Effector memory CD4-positive, alpha-beta T cell (primary cell): ENCODE data around the gene ZC3H7B.
"Not testable (repeated sequence)": the region's sequence is repeated elsewhere in the genome, so short reads cannot be mapped to it uniquely, and the experiment has no call there.

Experiments
- DNase-seq, 3 donors: peaks; one replicate each; pipeline ENCODE4 v3.0.0-alpha.2; 2020
- H3K27ac ChIP-seq: 2 replicates; pipeline ENCODE4 v1.7.0; 2013; ENCODE audit warnings: mild to moderate bottlenecking, low read length, moderate library complexity; ENCODE audit not compliant: insufficient read depth, poor library complexity, severe bottlenecking
- H3K27me3 ChIP-seq: replicated peaks from 2 replicates; pipeline ENCODE4 v1.7.0; 2013; ENCODE audit warnings: mild to moderate bottlenecking, low read length; ENCODE audit not compliant: insufficient read depth, control insufficient read depth, poor library complexity, severe bottlenecking
- H3K36me3 ChIP-seq: 2 replicates; pipeline ENCODE4 v1.7.0; 2013; ENCODE audit warnings: mild to moderate bottlenecking, low read length, moderate library complexity; ENCODE audit not compliant: control insufficient read depth, insufficient read depth
- H3K4me1 ChIP-seq: 2 replicates; pipeline ENCODE4 v1.7.0; 2013; ENCODE audit warnings: low read length, mild to moderate bottlenecking; ENCODE audit not compliant: control insufficient read depth, insufficient read depth, poor library complexity, severe bottlenecking
- H3K4me3 ChIP-seq: 2 replicates; pipeline ENCODE4 v1.7.0; 2013; ENCODE audit warnings: low read length, low read depth, mild to moderate bottlenecking; ENCODE audit not compliant: insufficient read depth, poor library complexity, severe bottlenecking
- H3K9me3 ChIP-seq: 2 replicates; pipeline ENCODE4 v1.7.0; 2013; ENCODE audit warnings: mild to moderate bottlenecking, low read length, moderate library complexity; ENCODE audit not compliant: control insufficient read depth

Gene ZC3H7B

DNA sequence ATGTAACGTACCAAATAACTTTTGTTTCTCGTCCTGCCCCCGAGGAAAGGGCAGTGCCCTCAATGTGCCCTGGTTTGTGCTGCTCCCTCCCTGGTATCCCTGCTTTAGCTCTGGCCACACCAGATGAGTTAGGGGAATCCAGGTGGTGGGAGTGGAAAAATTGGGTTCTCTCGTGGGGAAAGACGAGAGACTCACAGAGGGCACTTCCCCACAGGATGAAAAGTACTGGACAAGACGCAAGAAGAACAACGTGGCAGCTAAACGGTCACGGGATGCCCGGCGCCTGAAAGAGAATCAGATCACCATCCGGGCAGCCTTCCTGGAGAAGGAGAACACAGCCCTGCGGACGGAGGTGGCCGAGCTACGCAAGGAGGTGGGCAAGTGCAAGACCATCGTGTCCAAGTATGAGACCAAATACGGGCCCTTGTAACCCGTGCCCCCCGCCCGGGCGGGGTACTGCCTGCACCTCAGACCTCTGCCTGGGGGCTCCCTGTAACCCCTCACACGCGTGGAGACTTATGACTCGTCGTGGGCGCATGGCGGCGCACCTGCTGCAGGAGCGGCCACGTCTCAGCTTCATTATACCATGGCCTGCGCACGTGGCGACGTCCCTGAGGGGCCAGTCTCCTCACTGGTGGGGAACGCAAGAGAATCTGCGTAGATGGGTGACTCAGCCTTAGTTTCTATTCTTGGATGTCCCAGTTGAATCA is 94.4 kb downstream of the ZC3H7B start:
- H3K27ac ChIP-seq, result no peak overlapping the region
- H3K27me3 ChIP-seq, result no peaks in the 10 kb centered on the region
- no peak for DNase-seq
- no peak overlapping the region for H3K4me3 ChIP-seq
- H3K4me1 ChIP-seq, result no peaks in the 10 kb centered on the region
- peaks cover 41% of the 10 kb centered on the region for H3K36me3 ChIP-seq
- H3K9me3 ChIP-seq, result no peaks in the 10 kb centered on the region

DNA sequence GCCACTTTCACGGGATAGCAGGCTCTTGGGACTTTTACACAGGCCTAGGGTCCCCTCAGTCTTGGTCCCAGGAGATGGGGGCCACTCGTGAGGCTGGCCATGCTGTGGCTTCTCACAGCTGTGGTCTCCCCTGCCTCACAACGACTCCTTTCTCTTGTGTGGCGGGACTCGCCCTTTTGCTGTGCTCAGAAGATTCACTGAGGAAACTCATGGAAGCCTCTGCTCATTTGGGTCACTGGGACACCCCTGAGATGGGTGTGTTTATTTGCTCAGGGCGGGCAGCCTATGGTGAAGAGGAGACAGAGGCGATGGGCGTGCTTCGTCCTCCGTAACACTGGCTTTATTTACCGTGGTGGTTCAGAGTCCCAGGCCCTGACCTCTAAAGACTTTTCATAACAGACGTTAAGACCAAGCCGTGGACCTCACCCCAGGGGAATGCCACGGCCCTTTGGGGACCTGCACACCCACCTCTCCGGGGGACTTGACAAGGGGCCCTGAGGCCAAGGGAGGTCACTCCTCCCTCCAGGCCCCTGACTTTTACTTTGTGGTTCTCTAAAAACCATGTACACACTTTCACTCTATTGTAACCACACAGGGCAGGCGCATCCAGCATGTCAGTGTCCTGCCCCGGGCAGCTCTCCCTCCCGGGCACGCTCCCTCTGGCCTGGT is 96.0 kb downstream of the ZC3H7B start:
- no peak for DNase-seq
- peaks cover 37% of the 10 kb centered on the region for H3K36me3 ChIP-seq
- H3K27ac ChIP-seq, result no peak overlapping the region
- H3K4me3 ChIP-seq, result no peak overlapping the region
- H3K27me3 ChIP-seq, result no peaks in the 10 kb centered on the region
- no peaks in the 10 kb centered on the region for H3K4me1 ChIP-seq
- H3K9me3 ChIP-seq, result no peaks in the 10 kb centered on the region

DNA sequence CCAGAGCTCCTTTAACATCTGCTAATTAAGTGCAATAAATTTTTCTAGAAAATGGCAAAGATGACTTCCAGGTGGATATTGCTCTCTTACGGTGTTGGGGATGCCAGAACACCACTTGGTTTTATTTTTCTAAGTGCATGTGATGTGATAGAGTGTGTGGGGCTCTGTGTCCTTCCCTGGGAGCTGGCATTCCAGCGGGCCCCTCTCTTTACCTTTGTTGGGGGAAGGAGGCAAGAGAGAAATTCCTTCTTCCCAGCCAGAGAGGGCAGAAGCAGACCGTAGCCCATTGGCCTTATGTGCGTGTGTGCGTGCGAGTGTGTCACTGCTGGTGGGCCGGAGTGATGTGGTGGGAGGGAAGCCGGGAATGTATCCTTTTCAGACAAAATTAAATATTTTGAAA is 97.6 kb downstream of the ZC3H7B start:
- no peak for DNase-seq
- Histone ChIP-seq H3K4me1 (no peaks in the 10 kb centered on the region), H3K9me3 (no peaks in the 10 kb centered on the region), H3K4me3 (no peak overlapping the region), H3K27ac (no peak overlapping the region), H3K36me3 (peaks cover 35% of the 10 kb centered on the region), H3K27me3 (no peaks in the 10 kb centered on the region)

DNA sequence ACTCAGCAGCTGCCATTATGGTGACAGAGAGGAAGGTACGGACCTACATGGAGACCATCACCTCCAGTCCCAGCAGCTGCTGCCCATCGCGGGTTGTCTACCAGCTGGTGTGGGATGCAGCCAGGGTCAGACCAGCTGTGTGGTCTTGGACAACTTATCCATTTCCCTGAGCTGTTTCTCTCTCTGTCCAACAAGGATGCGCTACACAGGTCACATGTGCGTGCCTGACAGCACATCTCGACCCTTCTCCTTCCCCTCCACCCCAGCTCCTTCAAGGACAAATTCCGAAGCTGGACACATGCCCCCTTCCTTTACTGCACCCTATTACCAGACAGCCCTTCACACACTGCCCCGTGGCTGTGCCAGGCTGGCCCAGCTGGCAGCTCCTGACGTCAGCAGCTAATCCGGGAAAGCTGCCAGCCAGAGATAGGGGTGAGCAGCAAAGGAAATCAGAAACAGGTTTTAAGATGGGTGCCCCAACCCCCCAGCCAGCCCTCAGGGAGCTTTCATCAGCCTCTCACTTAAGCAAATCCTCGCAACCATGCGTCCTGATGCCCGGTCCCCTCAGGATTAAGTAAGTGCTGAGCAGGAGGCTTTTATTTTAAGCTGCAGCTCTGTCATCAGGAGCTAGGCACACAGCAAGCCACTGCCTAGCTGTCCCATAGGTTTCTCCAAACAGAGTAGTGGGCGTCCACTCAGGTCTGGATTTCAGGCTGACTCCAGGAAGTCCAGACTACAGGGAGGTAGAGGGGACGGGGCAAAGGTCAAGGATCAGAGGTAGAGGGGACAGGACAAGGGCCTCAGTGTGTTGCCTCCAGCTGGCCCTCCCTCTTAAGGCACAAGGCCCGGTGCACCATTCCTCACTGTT is 100.7 kb downstream of the ZC3H7B start:
- DNase-seq, result no peak
- Histone ChIP-seq H3K36me3 (peaks cover 6% of the 10 kb centered on the region), H3K27ac (no peak overlapping the region), H3K4me1 (no peaks in the 10 kb centered on the region), H3K27me3 (no peaks in the 10 kb centered on the region), H3K9me3 (no peaks in the 10 kb centered on the region), H3K4me3 (no peak overlapping the region)

DNA sequence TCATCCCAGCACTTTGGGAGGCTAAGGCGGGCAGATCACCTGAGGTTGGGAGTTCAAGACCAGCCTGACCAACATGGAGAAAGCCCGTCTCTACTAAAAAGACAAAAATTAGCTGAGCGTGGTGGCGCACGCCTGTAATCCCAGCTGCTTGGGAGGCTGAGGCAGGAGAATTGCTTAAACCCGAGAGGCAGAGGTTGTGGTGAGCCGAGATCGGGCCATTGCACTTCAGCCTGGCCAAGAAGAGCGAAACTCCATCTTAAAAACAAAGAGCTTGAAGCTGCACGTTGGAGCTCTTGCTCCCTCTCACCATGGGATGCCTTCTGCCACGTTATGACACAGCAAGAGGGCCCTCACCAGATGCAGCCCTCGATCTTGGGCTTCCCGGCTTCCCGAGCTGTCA is 101.5 kb downstream of the ZC3H7B start:
- not testable (repeated sequence) for H3K9me3 ChIP-seq, H3K4me3 ChIP-seq, DNase-seq, H3K27ac ChIP-seq, H3K27me3 ChIP-seq, H3K36me3 ChIP-seq, H3K4me1 ChIP-seq

DNA sequence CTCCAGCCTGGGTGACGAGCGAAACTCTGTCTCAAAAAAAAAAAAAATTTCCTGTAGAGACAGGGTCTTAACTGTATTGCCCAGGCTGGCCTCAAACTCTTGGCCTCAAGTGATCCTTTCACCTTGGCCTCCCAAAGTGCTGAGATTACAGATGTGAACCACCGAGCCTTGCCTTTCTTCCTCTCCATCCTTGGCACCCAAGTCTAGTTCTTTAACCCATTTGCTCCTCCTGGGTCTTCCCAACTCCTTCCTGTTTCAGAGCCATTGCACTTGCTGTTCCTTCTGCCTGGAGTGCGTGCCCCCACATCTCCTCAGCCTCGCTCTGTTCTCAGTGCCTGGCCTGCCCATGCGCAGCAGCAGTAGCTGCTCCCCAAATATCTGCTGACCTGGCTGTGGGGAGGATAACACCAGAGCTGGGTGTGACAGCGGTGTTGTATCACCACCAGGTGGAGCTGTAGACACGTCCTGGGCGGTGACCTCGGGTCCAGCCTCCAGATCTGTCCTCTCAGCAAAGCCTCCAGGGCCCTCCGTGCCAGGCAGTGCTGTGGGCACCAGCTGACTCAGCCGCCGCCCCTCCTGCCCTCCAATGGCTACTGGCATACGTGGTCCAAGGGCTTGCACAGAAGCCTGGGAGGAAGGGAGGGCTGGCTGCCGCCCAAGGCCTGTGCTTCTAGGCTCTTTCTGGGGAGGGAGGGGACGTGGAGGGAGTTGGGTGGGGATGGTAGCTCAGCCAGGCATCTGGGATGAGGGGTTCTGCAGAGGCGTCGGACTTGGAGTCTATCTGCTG is 102.4 kb downstream of the ZC3H7B start:
- no peak overlapping the region for H3K4me3 ChIP-seq
- H3K4me1 ChIP-seq, result no peaks in the 10 kb centered on the region
- H3K27ac ChIP-seq, result no peak overlapping the region
- DNase-seq, result peak; percentile 57 to 77 (median 70)
- H3K27me3 ChIP-seq, result no peaks in the 10 kb centered on the region
- H3K9me3 ChIP-seq, result no peaks in the 10 kb centered on the region
- no peaks in the 10 kb centered on the region for H3K36me3 ChIP-seq

DNA sequence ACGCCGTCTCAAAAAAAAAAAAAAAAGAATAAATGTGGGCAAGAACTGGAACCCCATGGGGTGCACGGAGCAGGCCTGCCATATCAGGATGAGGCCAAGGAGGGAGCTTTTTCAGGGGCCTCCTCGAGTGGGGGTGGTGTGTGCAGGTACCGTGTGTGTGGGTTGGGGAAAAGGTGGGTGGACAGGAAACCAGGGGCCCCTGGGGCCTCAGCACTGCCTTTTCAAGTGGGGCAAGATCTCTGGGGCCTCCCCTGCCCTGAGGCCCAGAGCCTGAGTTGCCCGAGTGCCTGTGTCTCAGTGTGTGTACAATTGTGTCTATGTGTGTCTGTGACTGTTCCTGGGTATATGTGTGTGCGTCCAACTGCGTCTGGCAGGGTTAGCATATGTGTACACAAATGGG is 104.3 kb downstream of the ZC3H7B start:
- H3K36me3 ChIP-seq, result no peaks in the 10 kb centered on the region
- H3K27ac ChIP-seq, result no peak overlapping the region
- no peak for DNase-seq
- H3K4me3 ChIP-seq, result no peak overlapping the region
- no peaks in the 10 kb centered on the region for H3K4me1 ChIP-seq
- no peaks in the 10 kb centered on the region for H3K27me3 ChIP-seq
- no peaks in the 10 kb centered on the region for H3K9me3 ChIP-seq

DNA sequence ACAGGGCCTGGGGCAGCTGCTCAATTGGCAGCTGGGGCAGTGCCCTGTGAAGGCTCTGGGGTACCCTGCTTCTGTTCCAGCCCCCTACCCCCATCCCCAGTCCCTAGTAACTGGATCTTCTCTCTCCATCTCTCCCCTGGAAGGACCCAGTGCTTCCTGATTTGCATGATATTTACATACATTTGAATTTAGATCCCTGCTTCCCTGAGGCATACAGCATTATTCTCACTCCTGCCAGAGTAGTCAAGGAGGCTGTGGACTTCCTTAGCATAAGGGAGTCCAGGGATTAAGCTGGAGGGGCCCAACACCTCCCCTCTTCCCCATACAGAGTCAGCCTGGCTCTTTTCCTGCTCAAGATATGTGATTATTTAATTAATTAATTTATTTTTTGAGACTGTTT is 105.1 kb downstream of the ZC3H7B start:
- no peak overlapping the region for H3K27ac ChIP-seq
- H3K4me3 ChIP-seq, result no peak overlapping the region
- no peaks in the 10 kb centered on the region for H3K4me1 ChIP-seq
- no peak for DNase-seq
- no peaks in the 10 kb centered on the region for H3K36me3 ChIP-seq
- H3K27me3 ChIP-seq, result no peaks in the 10 kb centered on the region
- H3K9me3 ChIP-seq, result no peaks in the 10 kb centered on the region

DNA sequence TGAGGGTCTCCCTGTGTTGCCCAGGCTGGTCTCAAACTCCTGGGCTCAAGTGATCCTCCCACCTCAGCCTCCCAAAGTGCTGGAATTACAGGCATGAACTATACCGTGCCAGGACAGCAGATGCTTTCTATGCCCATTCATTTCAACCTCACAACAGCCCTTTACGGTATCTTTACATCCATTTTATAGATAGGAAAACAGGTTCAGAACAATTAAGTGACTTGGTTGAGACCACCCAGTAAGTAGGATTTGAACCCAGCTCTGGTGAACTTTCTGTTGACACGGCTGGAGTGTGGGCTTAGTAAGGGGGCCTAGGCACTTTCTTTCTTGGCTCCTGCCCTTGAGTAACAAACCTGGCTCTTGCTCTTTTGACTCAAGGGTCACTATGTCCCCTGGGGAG is 106.1 kb downstream of the ZC3H7B start:
- H3K27me3 ChIP-seq, result no peaks in the 10 kb centered on the region
- no peak overlapping the region for H3K27ac ChIP-seq
- H3K4me1 ChIP-seq, result peaks cover 9% of the 10 kb centered on the region
- H3K4me3 ChIP-seq, result no peak overlapping the region
- H3K9me3 ChIP-seq, result no peaks in the 10 kb centered on the region
- no peaks in the 10 kb centered on the region for H3K36me3 ChIP-seq
- DNase-seq, result no peak
